GM18505 (cell line): ENCODE measurements around the gene SLC13A4.
"Not testable (repeated sequence)": the region's sequence is repeated elsewhere in the genome, so short reads cannot be mapped to it uniquely, and the experiment has no call there.

ENCODE experiments used
- ATAC-seq: cut with Tn5 transposase; IDR thresholded peaks from one replicate; pipeline ENCODE4 v1.9.1; 2021; ENCODE audit not compliant: unreplicated experiment
- POLR2A ChIP-seq: IDR thresholded peaks from 4 replicates; pipeline ENCODE4 v1.6.1; 2011; ENCODE audit warnings: borderline replicate concordance; ENCODE audit not compliant: insufficient read depth, insufficient read length; ENCODE audit errors: extremely low read depth

Gene SLC13A4

GRCh38 chr7:135707570-135707966 lies 20.4 kb downstream of the SLC13A4 start:
- no peak for TF ChIP-seq POLR2A
- no peak for ATAC-seq

- no peak for ATAC-seq
- TF ChIP-seq POLR2A: no peak
Observed at GRCh38 chr7:135706858-135707569, 21.0 kb downstream of the SLC13A4 start.

DNA sequence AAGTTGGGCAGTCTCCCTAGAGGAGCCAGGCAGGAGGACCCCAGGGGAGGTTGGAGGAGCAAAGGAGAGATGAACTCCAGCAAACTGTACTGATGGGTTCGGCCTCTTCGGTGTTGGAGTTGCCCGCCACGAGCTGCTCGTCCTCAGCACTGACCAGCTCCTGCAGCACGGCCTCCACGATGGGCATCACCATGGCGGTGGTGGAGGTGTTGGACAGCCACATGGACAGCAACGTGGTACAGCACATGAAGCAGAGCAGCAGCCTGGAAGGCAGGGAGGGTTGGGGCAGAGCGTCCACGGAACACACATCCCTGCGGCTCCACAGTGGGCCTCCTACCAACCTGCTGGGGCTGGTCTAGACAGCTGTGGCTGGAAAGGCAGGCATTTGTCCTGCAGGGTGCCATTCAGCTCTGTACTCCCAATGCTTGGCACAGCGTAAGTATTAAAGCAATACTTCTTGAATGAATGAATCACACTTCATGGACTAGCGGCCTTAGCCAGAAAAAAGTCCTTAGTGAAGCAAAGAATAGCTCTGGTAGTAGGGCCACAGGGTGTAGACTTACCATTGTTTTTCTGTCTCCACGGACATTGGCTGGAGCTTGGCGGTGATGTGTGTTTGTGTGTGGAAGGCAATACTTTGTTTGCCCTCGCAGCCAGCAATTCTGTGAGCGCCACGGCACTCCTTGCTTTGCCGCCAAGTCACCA lies 21.8 kb downstream of the SLC13A4 start:
- no peak for TF ChIP-seq POLR2A
- no peak for ATAC-seq

DNA sequence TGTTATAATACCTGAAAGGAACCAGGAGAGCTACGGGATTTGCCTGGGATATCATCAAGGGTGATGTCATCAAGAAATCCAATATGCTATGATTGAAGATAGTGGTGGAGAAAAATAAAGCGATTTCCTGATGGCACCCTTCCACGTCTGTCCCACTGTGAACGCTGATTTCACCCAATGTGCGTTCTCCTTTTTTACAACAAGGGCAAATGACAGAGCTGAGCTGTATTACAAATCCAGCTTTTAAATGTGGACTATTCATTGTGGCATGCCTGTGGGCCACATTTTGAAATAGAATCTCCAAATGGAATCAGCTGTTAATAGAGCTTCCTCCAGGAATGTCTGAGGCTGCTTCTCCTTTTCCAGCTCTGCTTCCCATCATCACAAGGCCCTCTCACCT lies 23.3 kb downstream of the SLC13A4 start:
- ATAC-seq: no peak
- TF ChIP-seq POLR2A: no peak

GRCh38 chr7:135704074-135704473 lies 23.9 kb downstream of the SLC13A4 start:
- ATAC-seq: no peak
- TF ChIP-seq POLR2A: no peak

GRCh38 chr7:135697276-135698049 lies 30.5 kb downstream of the SLC13A4 start:
- TF ChIP-seq POLR2A: no peak
- ATAC-seq: no peak

DNA sequence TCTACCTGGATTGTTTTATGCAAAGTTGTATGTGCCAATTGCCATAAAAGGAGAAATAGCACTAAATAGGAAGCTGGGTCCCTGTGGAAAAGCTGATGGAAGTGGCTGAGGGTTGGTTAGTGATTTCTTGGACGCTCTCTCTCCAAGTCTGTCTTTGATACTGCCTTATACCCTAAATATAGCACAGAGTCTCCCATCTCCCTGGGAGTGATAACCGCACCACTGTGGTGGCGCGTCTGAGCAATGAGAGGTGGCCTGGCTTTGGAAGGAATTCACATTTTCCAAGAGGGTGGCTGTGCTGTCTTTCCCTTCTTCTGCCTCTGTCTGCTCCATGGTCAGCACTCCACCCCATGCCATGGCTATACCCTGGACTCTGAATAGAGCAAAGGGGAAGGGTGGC lies 34.4 kb downstream of the SLC13A4 start:
- no peak for ATAC-seq
- TF ChIP-seq POLR2A: no peak

- ATAC-seq: not testable (repeated sequence)
Observed at GRCh38 chr7:135692606-135693005, 35.4 kb downstream of the SLC13A4 start.

DNA sequence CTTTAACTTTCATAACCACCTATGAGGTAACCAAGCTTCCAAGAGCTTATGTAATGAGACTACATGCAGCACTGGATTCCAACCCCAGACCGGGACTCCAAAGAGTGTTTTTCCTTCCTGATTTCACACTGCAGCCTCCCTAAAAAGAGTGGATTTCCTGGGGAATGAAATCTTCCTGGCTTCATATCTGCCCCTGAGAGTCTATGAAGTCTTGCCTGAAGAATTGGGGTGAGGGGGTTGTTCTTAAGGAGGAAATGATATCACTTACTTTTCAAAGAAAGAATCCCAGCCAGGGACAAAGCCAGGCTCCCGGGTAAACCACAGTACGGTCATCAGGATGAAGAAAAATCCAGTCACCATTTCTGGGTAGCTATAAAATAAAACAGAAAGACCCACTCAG lies 35.9 kb downstream of the SLC13A4 start:
- no peak for ATAC-seq
- TF ChIP-seq POLR2A: no peak

- TF ChIP-seq POLR2A: no peak
- no peak for ATAC-seq
Observed at GRCh38 chr7:135690566-135690965, 37.4 kb downstream of the SLC13A4 start.

GRCh38 chr7:135687466-135687865 lies 40.5 kb downstream of the SLC13A4 start:
- no peak for TF ChIP-seq POLR2A
- ATAC-seq: no peak

- TF ChIP-seq POLR2A: no peak
- ATAC-seq: no peak
Observed at GRCh38 chr7:135685306-135686084, 42.5 kb downstream of the SLC13A4 start.

DNA sequence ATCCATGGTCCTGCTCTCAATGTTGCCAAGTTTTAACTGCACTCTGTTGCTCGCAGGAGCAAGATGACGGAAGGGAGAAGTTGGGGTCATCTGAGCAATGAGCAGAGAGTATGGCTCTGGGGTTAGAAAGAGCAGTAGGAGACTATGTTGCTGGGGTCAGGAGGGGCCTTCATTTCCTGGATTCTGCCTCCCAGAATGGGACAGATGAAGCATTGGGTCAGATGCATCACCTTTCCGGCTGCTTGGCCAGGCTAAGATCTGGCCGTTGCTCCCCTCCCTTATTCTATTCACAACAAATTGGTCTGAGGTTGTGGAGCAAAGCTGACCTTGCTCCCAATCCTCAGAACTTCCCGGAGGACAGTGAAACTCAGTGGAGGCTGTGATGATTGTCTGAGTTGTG lies 43.3 kb downstream of the SLC13A4 start:
- no peak for TF ChIP-seq POLR2A

More for the DNA sequence above, 43.3 kb downstream of the SLC13A4 start:
- ATAC-seq: no peak
